Heart left ventricle (tissue), 16 donors: ENCODE data around the gene BICRA. TPM values are rescaled to one million over a fixed set of nuclear protein-coding genes. Genes with fewer than 3 reads are reported as not detected.
A peak's percentile ranks its signal among the peaks of the same experiment; 100 is the strongest.
"Not testable (repeated sequence)": the region's sequence is repeated elsewhere in the genome, so short reads cannot be mapped to it uniquely, and the experiment has no call there.

Experiments
- ATAC-seq, 4 donors: fragments of 200-7000 bp; cut with Tn5 transposase; one replicate each; pipeline ENCODE4 v1.9.1; 2020 to 2022; ENCODE audit warnings: moderate library complexity in 4 of 4, mild to moderate bottlenecking in 3 of 4, moderate number of reproducible peaks in 1 of 4
- DNase-seq, 5 donors: peaks; one replicate each; pipeline ENCODE4 v3.0.0-alpha.2; 2020
- H3K27ac ChIP-seq, 12 donors: fragments of 200-600 bp; sonication (generic) in 4 of 12; one replicate each; pipeline versions ENCODE4 v1.5.0 to v1.8.0; 2016 to 2022; ENCODE audit warnings: mild to moderate bottlenecking in 2 of 12
- H3K27me3 ChIP-seq, 9 donors: fragments of 200-600 bp; sonication (generic) in 2 of 9; one replicate each; pipeline versions ENCODE4 v1.5.1 to v1.8.0; 2016 to 2022; ENCODE audit warnings: mild to moderate bottlenecking in 3 of 9
- H3K36me3 ChIP-seq, 9 donors: fragments of 200-600 bp; sonication (generic) in 2 of 9; one replicate each; pipeline versions ENCODE4 v1.5.0 to v1.8.0; 2018 to 2022; ENCODE audit warnings: mild to moderate bottlenecking in 2 of 9
- H3K4me1 ChIP-seq, 12 donors: fragments of 200-600 bp; sonication (generic) in 4 of 12; one replicate each; pipeline versions ENCODE4 v1.5.0 to v1.8.0; 2016 to 2022; ENCODE audit warnings: mild to moderate bottlenecking in 3 of 12
- H3K4me3 ChIP-seq, 12 donors: fragments of 200-600 bp; sonication (generic) in 4 of 12; one replicate each; pipeline versions ENCODE4 v1.5.0 to v1.8.0; 2017 to 2022; ENCODE audit warnings: mild to moderate bottlenecking in 9 of 12, moderate library complexity in 4 of 12
- H3K9me3 ChIP-seq, 12 donors: fragments of 200-600 bp; sonication (generic) in 4 of 12; one replicate each; pipeline versions ENCODE4 v1.5.0 to v1.8.0; 2016 to 2022; ENCODE audit warnings: mild to moderate bottlenecking in 1 of 12
- POLR2A ChIP-seq, 2 donors: fragments of 450-650 bp; IDR thresholded peaks; one replicate each; pipeline ENCODE4 v1.6.1; 2017; ENCODE audit warnings: antibody characterized with exemption in 2 of 2, mild to moderate bottlenecking in 2 of 2, moderate library complexity in 2 of 2
- WGBS, 4 donors: extraction: QIAGEN DNeasy Blood & Tissue Kit in 2 of 4; methylation state at CpG; one replicate each; pipeline versions ENCODE4 v1.1.5 to v1.1.7; 2013 to 2018; 5-methylcytosine and 5-hydroxymethylcytosine counted together
- intact Hi-C, 10 donors: fragments of 100-400 bp; cut with DNase I; formaldehyde crosslinking; loops; one replicate each; pipeline versions ENCODE4 v1.11.1 to v1.14.2; 2022
- polyA plus RNA-seq, 2 donors: library from polyadenylated mRNA; stranded (reverse); fragments of 200-250 nt; gene quantifications; one replicate each; pipeline ENCODE4 v1.2.3, GENCODE V29; 2013
- total RNA-seq, 9 donors: library from RNA; depleted of rRNA in 2 of 9; stranded (reverse); fragments of >200 nt in 2 of 9; fragmentation: NEBNext Ultra II Directional in 3 of 9; extraction: Animal tissue kit (Norgen Biotek cat#: 25700) in 3 of 9; gene quantifications; one replicate each; pipeline versions ENCODE4 v1.1.0 to v1.2.4, GENCODE V29; 2016 to 2023
- TF ChIP-seq, protein P1 (sequence below), 12 donors: fragments of 200-600 bp; sonication (generic) in 4 of 12; IDR thresholded peaks; one replicate each; pipeline versions ENCODE4 v1.5.0 to v1.8.0; 2018 to 2022; ENCODE audit warnings: antibody characterized with exemption in 12 of 12, mild to moderate bottlenecking in 5 of 12
- donor health status: ischemic (EF 13 %, LVEDD 7.1; RV severe dilation, severe dysfunction).
- donor health status: healthy with polysubstance abuse.
- donor health status: DM: no; HTN: yes; CAD: no.
- donor health status: DM: no; HTN: no; CAD: no.
- donor health status: ischemic (EF 25% LVEDD 6.9; RV normal size, moderate dysfunction).
- donor health status: ischemic (EF 25% LVEDD 5.7; RV mildly dilated, moderate dysfunction).
- donor health status: healthy.
- donor health status: DM: yes; HTN: yes; CAD: no.
- donor health status: ischemic (EF 35%, LVEDD 5.7; RV mildly dilated, moderate dysfunction).
- donor health status: nonischemic (EF 11% LVEDD 7.7; RV severe dilation, severe dysfunction).
- donor health status: DM: yes; HTN: yes; CAD: no.
- donor health status: PGD.
- donor health status: ischemic (EF 29% LVEDD 5.4; RV normal size, mild dysfunction).
- donor health status: nonischemic (EF 23%, LVEDD 6.1; RV moderate dilation, normal function).

The BICRA gene
- total and polyA plus RNA-seq, 11 donors, result 5.3 to 14.5 (median 8.5) TPM

DNA sequence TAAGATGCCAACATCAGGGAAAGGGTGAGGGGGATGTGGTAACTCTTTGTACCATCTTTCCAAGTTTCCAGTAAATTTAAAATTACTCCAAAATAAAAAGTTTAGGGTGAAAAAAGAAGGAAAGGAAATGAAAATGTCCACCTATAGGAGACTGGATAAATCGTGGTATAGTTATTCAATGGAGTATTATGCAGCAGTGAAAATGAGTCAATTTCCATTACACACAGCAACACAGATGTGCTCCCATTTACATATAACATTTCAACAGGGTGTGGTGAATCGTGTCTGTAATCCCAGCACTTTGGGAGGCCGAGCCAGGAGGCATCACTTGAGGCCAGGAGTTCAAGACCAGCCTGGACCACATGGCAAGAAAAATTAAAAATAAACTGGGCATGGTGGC lies 28.5 kb upstream of the BICRA start:
- Histone ChIP-seq H3K4me3 (no peak overlapping the region), H3K9me3 (no peaks in the 10 kb centered on the region), H3K4me1 (no peaks in the 10 kb centered on the region), H3K36me3 (no peaks in the 10 kb centered on the region), H3K27me3 (no peaks in the 10 kb centered on the region), H3K27ac (no peak overlapping the region)
- WGBS, 4 donors, result 82 to 89% (median 85%) methylated on average over 3 of the region's 3 CpGs
- TF ChIP-seq, protein P1, sequence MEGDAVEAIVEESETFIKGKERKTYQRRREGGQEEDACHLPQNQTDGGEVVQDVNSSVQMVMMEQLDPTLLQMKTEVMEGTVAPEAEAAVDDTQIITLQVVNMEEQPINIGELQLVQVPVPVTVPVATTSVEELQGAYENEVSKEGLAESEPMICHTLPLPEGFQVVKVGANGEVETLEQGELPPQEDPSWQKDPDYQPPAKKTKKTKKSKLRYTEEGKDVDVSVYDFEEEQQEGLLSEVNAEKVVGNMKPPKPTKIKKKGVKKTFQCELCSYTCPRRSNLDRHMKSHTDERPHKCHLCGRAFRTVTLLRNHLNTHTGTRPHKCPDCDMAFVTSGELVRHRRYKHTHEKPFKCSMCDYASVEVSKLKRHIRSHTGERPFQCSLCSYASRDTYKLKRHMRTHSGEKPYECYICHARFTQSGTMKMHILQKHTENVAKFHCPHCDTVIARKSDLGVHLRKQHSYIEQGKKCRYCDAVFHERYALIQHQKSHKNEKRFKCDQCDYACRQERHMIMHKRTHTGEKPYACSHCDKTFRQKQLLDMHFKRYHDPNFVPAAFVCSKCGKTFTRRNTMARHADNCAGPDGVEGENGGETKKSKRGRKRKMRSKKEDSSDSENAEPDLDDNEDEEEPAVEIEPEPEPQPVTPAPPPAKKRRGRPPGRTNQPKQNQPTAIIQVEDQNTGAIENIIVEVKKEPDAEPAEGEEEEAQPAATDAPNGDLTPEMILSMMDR (IDR thresholded peaks at IDR 0.05), result no peak
- TF ChIP-seq POLR2A (IDR thresholded peaks at IDR 0.05), result no peak
- DNase-seq (no peak), ATAC-seq (no peak)
- intact Hi-C loops, result no loop called here

DNA sequence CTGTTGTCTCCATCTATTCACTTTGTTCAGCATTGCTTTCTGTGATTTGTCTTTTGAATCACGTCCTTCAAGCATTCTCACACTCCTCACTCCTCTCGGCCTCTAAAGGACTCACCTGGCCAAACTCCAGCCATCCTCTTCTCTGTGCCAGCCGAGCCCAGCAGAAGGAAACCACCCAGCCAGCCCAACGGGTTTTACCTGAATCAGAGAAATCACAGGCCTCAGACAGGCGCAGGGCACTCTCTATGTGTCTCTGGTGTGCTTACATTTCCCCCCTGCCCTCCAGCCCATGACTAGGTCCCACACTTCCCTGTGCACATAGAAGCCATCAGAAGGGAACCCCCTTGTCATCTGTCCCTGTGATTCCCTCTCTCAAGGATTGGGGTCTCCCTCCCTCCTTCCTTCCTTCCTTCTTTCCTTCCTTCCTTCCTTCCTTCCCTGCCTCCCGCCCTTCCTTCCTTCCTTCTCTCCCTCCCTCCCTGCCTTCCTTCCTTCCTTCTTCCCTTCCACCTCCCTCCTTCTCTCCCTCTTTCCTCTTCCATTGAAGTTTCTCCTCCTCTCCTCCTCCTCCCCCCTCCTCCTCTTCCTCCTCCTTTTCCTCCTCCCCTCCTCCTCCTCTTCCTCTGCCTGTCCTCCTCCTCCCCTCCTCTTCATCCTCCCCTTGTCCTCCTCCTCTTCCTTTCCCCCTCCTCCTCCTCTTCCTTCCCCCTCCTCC lies 27.2 kb upstream of the BICRA start:
- 62 to 68% (median 66%) methylated on average over 6 of the region's 6 CpGs for WGBS, 4 donors
- peaks cover 0 to 8% (median 0%) of the 10 kb centered on the region in 12 donors for H3K9me3 ChIP-seq
- ATAC-seq, result no peak

DNA sequence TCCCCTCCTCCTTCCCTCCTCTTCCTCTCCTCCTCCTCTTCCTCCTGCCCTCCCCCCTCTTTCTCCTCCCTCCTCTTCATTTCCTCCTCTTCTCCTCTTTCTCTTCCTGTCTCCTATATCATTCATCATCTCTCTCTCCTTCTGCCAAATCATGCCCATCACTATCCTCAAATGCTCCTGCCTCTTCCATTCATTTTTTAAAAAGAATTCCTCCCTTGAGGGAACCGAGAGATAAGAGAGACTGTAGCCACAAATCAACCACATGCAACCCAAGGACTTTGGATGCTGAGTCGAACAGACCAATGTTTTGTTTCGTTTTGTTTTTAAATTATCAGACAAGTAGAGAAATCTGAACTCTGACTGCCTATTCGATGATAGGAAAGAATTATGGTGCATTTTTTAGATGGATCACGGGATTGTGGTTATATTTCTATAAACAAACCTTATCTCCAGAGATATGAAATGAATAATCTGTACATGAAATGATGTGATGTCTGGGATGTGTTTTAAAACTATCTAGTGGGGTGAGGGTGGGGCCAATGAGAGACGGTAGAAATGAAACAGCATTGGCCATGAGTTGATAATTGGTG lies 26.5 kb upstream of the BICRA start:
- no peak for DNase-seq
- H3K27me3 ChIP-seq, result no peaks in the 10 kb centered on the region
- intact Hi-C loops, result no loop called here
- H3K27ac ChIP-seq, result no peak overlapping the region
- peak overlapping the region in 4 of 12 donors; percentile 1 to 26 (median 21) for H3K4me3 ChIP-seq
- WGBS, 4 donors, result 38 to 49% (median 41%) methylated on average over 6 of the region's 6 CpGs
- no peaks in the 10 kb centered on the region for H3K4me1 ChIP-seq
- H3K9me3 ChIP-seq, result peaks cover 0 to 8% (median 0%) of the 10 kb centered on the region in 12 donors
- no peaks in the 10 kb centered on the region for H3K36me3 ChIP-seq
- no peak for ATAC-seq
- no peak for TF ChIP-seq POLR2A (IDR thresholded peaks at IDR 0.05)
- TF ChIP-seq, protein P1 (IDR thresholded peaks at IDR 0.05), result no peak

More for the DNA sequence above, 27.2 kb upstream of the BICRA start:
- TF ChIP-seq, protein P1 (IDR thresholded peaks at IDR 0.05), result no peak
- TF ChIP-seq POLR2A (IDR thresholded peaks at IDR 0.05), result no peak
- no peaks in the 10 kb centered on the region for H3K27me3 ChIP-seq
- intact Hi-C loops, result no loop called here
- H3K27ac ChIP-seq, result no peak overlapping the region
- no peaks in the 10 kb centered on the region for H3K36me3 ChIP-seq
- H3K4me1 ChIP-seq, result no peaks in the 10 kb centered on the region
- no peak overlapping the region for H3K4me3 ChIP-seq
- no peak for DNase-seq

DNA sequence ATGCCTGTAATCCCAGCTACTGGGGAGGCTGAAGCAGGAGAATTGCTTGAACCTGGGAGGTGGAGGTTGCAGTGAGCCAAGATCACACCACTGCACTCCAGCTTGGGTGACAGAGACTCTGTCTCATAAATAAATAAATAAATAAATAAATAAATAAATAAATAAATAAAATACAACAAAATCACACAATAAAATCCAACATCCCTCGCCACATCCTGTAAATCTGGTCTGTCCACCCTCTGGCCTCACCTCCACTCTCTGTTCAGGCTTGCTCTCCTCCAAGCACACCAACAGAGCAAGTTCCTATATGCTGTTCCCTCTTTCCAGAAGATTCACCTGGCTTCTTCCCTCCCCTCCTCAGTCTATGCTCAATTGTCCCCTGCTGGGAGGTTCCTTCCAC lies 25.8 kb upstream of the BICRA start:
- H3K4me3 ChIP-seq, ATAC-seq, intact Hi-C loops, H3K9me3 ChIP-seq, DNase-seq, H3K27ac ChIP-seq, H3K4me1 ChIP-seq, H3K27me3 ChIP-seq, H3K36me3 ChIP-seq: not testable (repeated sequence)
- 88 to 98% (median 96%) methylated on average over 1 of the region's 1 CpG for WGBS, 4 donors
